GM12892 (cell line): ENCODE results near the gene P2RY2.

Source experiments
- DNase-seq: peaks from one replicate; pipeline ENCODE4 v3.0.0; 2011; ENCODE audit not compliant: insufficient read length
- FAIRE-seq: peaks from 2 replicates; lab custom pipeline; 2011; peaks lifted over from hg19 to GRCh38; lab: Jason Lieb, UNC
- POLR2A ChIP-seq: IDR thresholded peaks from 2 replicates; pipeline ENCODE4 v1.6.1; 2011; ENCODE audit warnings: low read depth, low read length, control low read depth
- POLR2AphosphoS5 ChIP-seq: IDR thresholded peaks from 2 replicates; pipeline ENCODE4 v1.6.1; 2011; ENCODE audit warnings: low read depth, low read length, control low read depth
- TAF1 ChIP-seq: IDR thresholded peaks from 2 replicates; pipeline ENCODE4 v1.6.1; 2011; ENCODE audit warnings: low read depth, mild to moderate bottlenecking, control low read depth, low read length, borderline replicate concordance

Gene P2RY2

DNA sequence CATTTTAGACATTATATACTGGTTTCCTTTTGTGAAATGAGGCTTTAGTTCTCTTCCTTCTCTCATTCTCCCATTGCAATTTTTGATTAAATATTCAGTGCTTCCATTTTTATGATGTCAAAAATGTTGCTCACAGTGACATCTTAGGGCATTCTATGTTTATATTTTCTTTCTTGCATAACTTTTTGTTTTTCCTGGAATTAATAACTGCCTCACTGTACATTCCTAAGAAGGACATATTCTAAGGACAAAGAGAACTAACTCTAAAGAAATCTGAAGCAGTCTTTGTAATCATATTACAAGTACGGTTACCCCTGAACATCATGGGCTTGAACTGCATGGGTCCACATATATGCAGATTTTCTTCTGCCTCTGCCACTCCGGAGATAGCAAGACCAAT lies 28.2 kb downstream of the P2RY2 start:
- no peak for DNase-seq
- TF ChIP-seq TAF1 = no peak
- no peak for TF ChIP-seq POLR2A
- TF ChIP-seq POLR2AphosphoS5 = no peak
- no peak for FAIRE-seq

DNA sequence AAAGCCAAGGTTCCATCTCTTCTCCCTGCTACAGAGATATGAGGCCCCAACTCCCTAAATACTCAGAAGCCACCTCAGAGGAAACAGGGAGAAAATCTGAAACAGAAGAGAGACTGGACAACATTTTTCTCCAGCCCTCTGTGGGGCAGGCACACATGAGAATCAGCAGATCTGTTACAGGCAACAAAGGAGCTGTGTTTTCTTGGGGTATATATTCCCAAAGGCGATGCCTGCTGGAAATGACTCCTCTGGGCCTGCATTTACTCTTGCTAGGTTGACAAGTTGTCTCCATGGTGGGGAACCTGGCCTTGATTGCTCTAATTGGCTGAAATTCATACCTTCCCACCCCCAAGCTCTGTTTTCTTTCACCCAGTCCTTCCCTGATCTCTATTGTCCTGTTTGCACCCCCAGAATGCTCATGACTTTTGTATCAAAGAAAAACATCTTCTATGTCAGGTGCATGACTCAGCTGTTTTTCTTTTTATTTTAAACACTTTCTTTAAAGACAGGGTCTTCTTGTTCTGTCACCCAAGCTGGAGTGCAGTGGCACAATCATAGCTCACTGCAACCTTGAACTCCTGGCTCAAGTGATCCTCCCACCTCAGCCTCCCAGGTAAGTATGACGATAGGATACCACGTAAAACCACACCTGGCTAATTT lies 30.6 kb downstream of the P2RY2 start:
- FAIRE-seq (no peak), DNase-seq (no peak)
- TF ChIP-seq TAF1 = no peak
- TF ChIP-seq POLR2AphosphoS5 = no peak
- no peak for TF ChIP-seq POLR2A

DNA sequence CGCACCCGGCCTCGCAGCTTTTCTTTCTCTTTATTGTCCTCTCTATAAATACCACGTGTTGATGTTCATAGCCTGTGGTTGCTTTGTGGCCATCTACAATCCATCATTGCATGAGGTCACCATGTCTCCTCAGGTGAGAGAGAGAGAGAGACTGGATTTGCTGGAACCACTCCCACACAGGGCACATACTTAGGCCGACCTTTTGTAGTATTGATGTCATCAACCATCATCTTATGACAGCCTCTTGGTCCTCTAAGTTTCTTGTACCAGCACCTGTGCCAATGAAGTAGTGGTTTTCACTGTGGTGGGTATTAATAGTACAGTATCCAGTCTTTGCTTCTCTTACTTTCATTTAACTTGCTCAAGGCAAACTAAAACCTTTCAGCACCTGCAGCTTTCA lies 31.2 kb downstream of the P2RY2 start:
- no peak for TF ChIP-seq TAF1
- no peak for TF ChIP-seq POLR2AphosphoS5
- no peak for TF ChIP-seq POLR2A
- DNase-seq (no peak), FAIRE-seq (peak; percentile 65)

DNA sequence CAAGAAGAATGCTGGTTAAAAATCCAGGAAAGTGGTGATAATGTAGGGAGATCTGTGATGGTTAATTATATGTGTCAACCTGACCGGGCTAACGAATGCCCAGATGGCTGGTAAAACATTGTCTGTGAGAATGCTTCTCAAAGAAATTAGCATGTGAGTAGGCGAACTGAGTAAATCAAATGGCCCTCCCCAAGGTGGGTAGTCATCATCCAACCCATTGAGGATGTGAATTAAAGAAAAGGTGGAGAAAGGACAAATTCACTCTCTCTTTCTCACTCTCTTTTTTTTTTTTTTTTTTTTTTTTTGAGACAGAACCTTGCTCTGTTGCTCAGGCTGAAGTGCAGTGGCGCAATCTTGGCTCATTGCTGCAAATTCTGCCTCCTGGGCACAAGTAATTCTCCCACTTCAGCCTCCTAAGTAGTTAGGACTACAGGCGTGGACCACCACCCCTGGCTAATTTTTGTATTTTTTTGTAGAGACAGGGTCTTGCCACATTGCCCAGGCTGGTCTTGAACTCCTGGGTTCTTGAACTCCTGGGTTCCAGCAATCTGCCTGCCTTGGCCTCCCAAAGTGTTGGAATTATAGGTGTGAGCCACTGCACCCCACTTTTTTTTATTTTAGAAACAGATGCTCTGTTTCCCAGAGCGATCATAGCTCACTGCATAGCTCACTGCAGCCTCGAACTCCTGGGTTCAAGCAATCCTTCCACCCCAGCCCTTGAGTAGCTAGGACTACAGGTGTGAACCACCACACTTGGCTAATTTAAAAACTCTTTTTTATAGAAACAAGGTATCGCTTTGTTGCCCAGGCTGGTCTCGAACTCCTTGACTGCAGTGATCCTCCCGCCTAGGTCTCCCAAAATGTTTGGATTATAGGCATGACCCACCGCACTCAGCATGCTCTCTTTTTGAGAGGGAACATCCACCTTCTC lies 32.0 kb downstream of the P2RY2 start:
- no peak for TF ChIP-seq POLR2A
- no peak for TF ChIP-seq POLR2AphosphoS5
- no peak for TF ChIP-seq TAF1
- no peak for FAIRE-seq
- no peak for DNase-seq

- peak; percentile 72 for FAIRE-seq
- no peak for DNase-seq
- TF ChIP-seq TAF1 (no peak), POLR2A (no peak), POLR2AphosphoS5 (no peak)
These were observed 34.6 kb downstream of the P2RY2 start for GRCh38 chr11:73252577-73253191.

GRCh38 chr11:73257342-73258103 lies 39.4 kb downstream of the P2RY2 start:
- no peak for DNase-seq
- FAIRE-seq = no peak
- no peak for TF ChIP-seq POLR2A
- TF ChIP-seq TAF1 = no peak
- TF ChIP-seq POLR2AphosphoS5 = no peak

GRCh38 chr11:73258104-73259035 lies 40.3 kb downstream of the P2RY2 start:
- no peak for FAIRE-seq
- TF ChIP-seq POLR2A (no peak), POLR2AphosphoS5 (no peak), TAF1 (no peak)
- no peak for DNase-seq

GRCh38 chr11:73259406-73260126 lies 41.5 kb downstream of the P2RY2 start:
- no peak for FAIRE-seq
- DNase-seq = no peak
- TF ChIP-seq POLR2AphosphoS5 (no peak), POLR2A (no peak), TAF1 (no peak)

GRCh38 chr11:73260127-73260457 lies 42.0 kb downstream of the P2RY2 start:
- TF ChIP-seq POLR2AphosphoS5 (no peak), POLR2A (no peak), TAF1 (no peak)
- FAIRE-seq (no peak), DNase-seq (no peak)

DNA sequence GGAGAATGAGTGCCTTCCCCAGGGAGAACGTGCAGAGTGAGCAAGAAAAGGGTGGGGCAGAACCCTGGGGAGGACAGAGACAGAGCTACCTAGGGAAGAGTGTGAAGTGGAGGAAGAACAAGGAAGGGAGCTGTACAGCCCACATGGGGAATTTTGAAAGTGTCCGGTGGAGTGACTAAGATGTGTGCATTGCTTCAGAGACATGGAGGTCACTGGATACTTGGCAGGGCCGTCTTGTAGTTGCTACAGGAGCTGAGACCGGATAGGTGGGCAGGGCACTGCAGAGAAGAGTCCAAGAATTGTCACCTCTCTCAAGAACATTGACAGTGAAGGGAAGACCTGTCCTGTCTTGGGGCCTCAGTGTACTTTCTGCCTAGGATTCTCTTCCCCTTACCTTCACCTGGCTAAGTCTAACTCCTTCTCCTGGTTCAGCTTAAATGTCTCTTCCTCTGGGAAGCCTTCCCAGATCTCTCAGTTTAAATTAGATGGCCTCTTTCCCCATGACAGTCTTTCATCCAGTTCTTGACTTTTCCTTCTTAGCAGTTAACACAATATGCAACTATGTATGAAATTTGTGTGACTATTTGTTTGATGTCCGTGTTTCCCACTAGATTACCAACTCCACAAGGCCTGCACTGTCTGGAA lies 44.9 kb downstream of the P2RY2 start:
- TF ChIP-seq TAF1 (no peak), POLR2AphosphoS5 (no peak), POLR2A (no peak)
- FAIRE-seq = no peak
- no peak for DNase-seq
